NAMALWA (cell line): ENCODE results near the gene ACY1.
A peak's percentile ranks its signal among the peaks of the same experiment; 100 is the strongest.

Experiments
- DNase-seq: peaks from one replicate; pipeline ENCODE4 v3.0.0-alpha.2; 2015; ENCODE audit warnings: low spot score

Gene ACY1

GRCh38 chr3:52005571-52005986, 22.2 kb downstream of the ACY1 start:
- DNase-seq = no peak

GRCh38 chr3:52006017-52006819, 22.9 kb downstream of the ACY1 start:
- no peak for DNase-seq

- DNase-seq = no peak
Observed at GRCh38 chr3:52006820-52007133, 23.4 kb downstream of the ACY1 start.

GRCh38 chr3:52007291-52007690, 24.0 kb downstream of the ACY1 start:
- DNase-seq = no peak

GRCh38 chr3:52010431-52010830, 27.1 kb downstream of the ACY1 start:
- DNase-seq = no peak

- DNase-seq = no peak
Observed at GRCh38 chr3:52012699-52013098, 29.4 kb downstream of the ACY1 start.

- no peak for DNase-seq
Observed at GRCh38 chr3:52013802-52014598, 30.7 kb downstream of the ACY1 start.

- no peak for DNase-seq
Observed at GRCh38 chr3:52014613-52015012, 31.3 kb downstream of the ACY1 start.

- no peak for DNase-seq
Observed at GRCh38 chr3:52015438-52016228, 32.3 kb downstream of the ACY1 start.

- no peak for DNase-seq
Observed at GRCh38 chr3:52017586-52017985, 34.3 kb downstream of the ACY1 start.

- DNase-seq = no peak
Observed at GRCh38 chr3:52018319-52019000, 35.1 kb downstream of the ACY1 start.

- DNase-seq = no peak
Observed at GRCh38 chr3:52019352-52020080, 36.2 kb downstream of the ACY1 start.

- DNase-seq = no peak
Observed at GRCh38 chr3:52020796-52021195, 37.5 kb downstream of the ACY1 start.

GRCh38 chr3:52021489-52022268, 38.3 kb downstream of the ACY1 start:
- no peak for DNase-seq

- DNase-seq = no peak
Observed at GRCh38 chr3:52022323-52023100, 39.2 kb downstream of the ACY1 start.

GRCh38 chr3:52023101-52023770, 39.9 kb downstream of the ACY1 start:
- no peak for DNase-seq

GRCh38 chr3:52023860-52024764, 40.8 kb downstream of the ACY1 start:
- peak; percentile 51 for DNase-seq
